Fibroblast of skin of back (primary cell): Measurements from ENCODE around the gene DEPDC7.
"Not testable (repeated sequence)": the region's sequence is repeated elsewhere in the genome, so short reads cannot be mapped to it uniquely, and the experiment has no call there.

ENCODE experiments used
- DNase-seq: peaks from one replicate; pipeline ENCODE4 v3.0.0-alpha.2; 2013

Gene DEPDC7

GRCh38 chr11:33025339-33025722, 9.7 kb downstream of the DEPDC7 start:
- DNase-seq, result no peak

GRCh38 chr11:33027233-33027632, 11.6 kb downstream of the DEPDC7 start:
- DNase-seq, result no peak

GRCh38 chr11:33027846-33028536, 12.3 kb downstream of the DEPDC7 start:
- peak; percentile 29 for DNase-seq

GRCh38 chr11:33028537-33028914, 12.8 kb downstream of the DEPDC7 start:
- DNase-seq, result no peak

- not testable (repeated sequence) for DNase-seq
These were observed 13.5 kb downstream of the DEPDC7 start for GRCh38 chr11:33029218-33029617.

- DNase-seq, result no peak
These were observed 17.8 kb downstream of the DEPDC7 start for GRCh38 chr11:33033493-33033892.

GRCh38 chr11:33035011-33035410, 19.3 kb downstream of the DEPDC7 start:
- DNase-seq, result no peak

GRCh38 chr11:33039274-33040032, 23.8 kb downstream of the DEPDC7 start, which contains the start of gene TCP11L1:
Gene TCP11L1, plus strand, starts transcription at chr11:33039572. Its CDS starts 4,202 bp downstream, at chr11:33043774.
- DNase-seq, result peak; percentile 94

GRCh38 chr11:33040033-33040861, 24.6 kb downstream of the DEPDC7 start:
- DNase-seq, result no peak

GRCh38 chr11:33040862-33041453, 25.3 kb downstream of the DEPDC7 start:
- no peak for DNase-seq

GRCh38 chr11:33043221-33043830, 27.6 kb downstream of the DEPDC7 start:
- DNase-seq, result no peak

- no peak for DNase-seq
These were observed 28.6 kb downstream of the DEPDC7 start for GRCh38 chr11:33044285-33044756.

- DNase-seq, result peak; percentile 36
These were observed 30.0 kb downstream of the DEPDC7 start for GRCh38 chr11:33045551-33046255.

GRCh38 chr11:33048701-33049100, 33.0 kb downstream of the DEPDC7 start:
- DNase-seq, result not testable (repeated sequence)

- not testable (repeated sequence) for DNase-seq
These were observed 34.1 kb downstream of the DEPDC7 start for GRCh38 chr11:33049565-33050408.

- DNase-seq, result no peak
These were observed 36.6 kb downstream of the DEPDC7 start for GRCh38 chr11:33052231-33052630.

- no peak for DNase-seq
These were observed 39.7 kb downstream of the DEPDC7 start for GRCh38 chr11:33055375-33055774.

- DNase-seq, result no peak
These were observed 41.6 kb downstream of the DEPDC7 start for GRCh38 chr11:33057284-33057683.

GRCh38 chr11:33059331-33060007, 43.8 kb downstream of the DEPDC7 start:
- DNase-seq, result no peak

GRCh38 chr11:33060271-33060670, 44.6 kb downstream of the DEPDC7 start:
- no peak for DNase-seq
